Gastroesophageal sphincter (tissue), 3 donors: ENCODE data around the gene HS1BP3.

Experiments
- CTCF ChIP-seq, 4 experiments: fragments of 200-600 bp in 2 of 4; fragments of 450-650 bp in 2 of 4; sonication (generic) in 1 of 4; IDR thresholded peaks; one replicate each; pipeline ENCODE4 v1.5.1; 2017 to 2019; ENCODE audit warnings: antibody characterized with exemption in 4 of 4, mild to moderate bottlenecking in 2 of 4, moderate library complexity in 2 of 4
- EP300 ChIP-seq: sonication (generic); formaldehyde crosslinking; IDR thresholded peaks from one replicate; pipeline ENCODE4 v1.6.1; 2017; ENCODE audit warnings: antibody characterized with exemption, mild to moderate bottlenecking
- POLR2A ChIP-seq, 2 donors: fragments of 450-650 bp; IDR thresholded peaks; one replicate each; pipeline ENCODE4 v1.6.1; 2017; ENCODE audit warnings: antibody characterized with exemption in 2 of 2, mild to moderate bottlenecking in 2 of 2, moderate library complexity in 1 of 2
- POLR2AphosphoS5 ChIP-seq: sonication (generic); formaldehyde crosslinking; IDR thresholded peaks from one replicate; pipeline ENCODE4 v1.6.1; 2017; ENCODE audit warnings: antibody characterized with exemption

DNA sequence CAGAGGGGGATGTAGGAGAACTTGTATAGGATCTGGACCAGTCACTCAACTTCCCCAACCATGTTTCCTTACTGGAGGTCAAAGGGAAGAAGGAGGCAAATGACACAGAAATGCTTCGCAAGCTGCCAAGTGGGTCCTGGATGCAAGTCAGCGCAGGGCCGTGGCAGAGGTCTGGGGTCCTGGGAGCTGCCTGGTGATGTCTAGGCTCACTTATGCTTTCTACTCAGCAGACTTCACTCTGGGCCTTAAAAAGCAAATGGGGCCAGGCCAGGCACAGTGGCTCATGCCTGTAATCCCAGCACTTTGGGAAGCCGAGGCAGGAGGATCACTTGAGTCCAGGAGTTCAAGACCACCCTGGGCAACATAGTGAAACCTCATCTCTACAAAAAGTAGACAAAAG is 19.9 kb downstream of the HS1BP3 start:
- no peak for TF ChIP-seq CTCF (IDR thresholded peaks at IDR 0.05)
- TF ChIP-seq POLR2A (IDR thresholded peaks at IDR 0.05), result no peak
- no peak for TF ChIP-seq POLR2AphosphoS5
- TF ChIP-seq EP300, result no peak
